IMR-90 (cell line): ENCODE results near the gene NOXA1. TPM values are rescaled to one million over a fixed set of nuclear protein-coding genes. Genes with fewer than 3 reads are reported as not detected.

ENCODE experiments used
- ATAC-seq: fragments of 200-7000 bp; cut with Tn5 transposase; 2 replicates; pipeline ENCODE4 v1.9.1; 2020; ENCODE audit warnings: low read depth, mild to moderate bottlenecking, moderate library complexity
- BruUV-seq: library from RNA; stranded (reverse); fragments of 400-500 nt; replicated peaks from 2 replicates; lab custom pipeline; 2021; lab: Mats Ljungman, UMichigan
- CTCF ChIA-PET: fragments of 300-600 bp; formaldehyde crosslinking; extraction: SDS; loops from one replicate; lab custom pipeline; 2021; ENCODE audit warnings: antibody characterized with exemption; lab: Yijun Ruan, JAX
- POLR2A ChIA-PET: fragments of 300-600 bp; sonication (Branson Sonifier 250); formaldehyde crosslinking; loops from one replicate; lab custom pipeline; 2022; ENCODE audit warnings: antibody characterized with exemption; ENCODE audit not compliant: unreplicated experiment; lab: Charles Lee
- DNase-seq: peaks from one replicate; pipeline ENCODE4 v3.0.0; 2013
- H2AFZ ChIP-seq: replicated peaks from 2 replicates; pipeline ENCODE3; 2013; ENCODE audit warnings: low read length, mild to moderate bottlenecking; ENCODE audit not compliant: poor library complexity
- H2AK5ac ChIP-seq: 2 replicates; pipeline ENCODE4 v1.6.1; 2013; ENCODE audit warnings: low read depth, low read length, inconsistent platforms
- H2AK9ac ChIP-seq: replicated peaks from 2 replicates; pipeline ENCODE3; 2013; ENCODE audit warnings: mild to moderate bottlenecking, low read depth, low read length, moderate library complexity; ENCODE audit not compliant: poor library complexity
- H2BK120ac ChIP-seq: 2 replicates; pipeline ENCODE4 v1.6.1; 2013; ENCODE audit warnings: low read depth, low read length, inconsistent platforms
- H2BK15ac ChIP-seq: 3 replicates; pipeline ENCODE4 v1.6.1; 2013; ENCODE audit warnings: low read depth, low read length, inconsistent platforms
- H2BK20ac ChIP-seq: 2 replicates; pipeline ENCODE4 v1.6.1; 2013; ENCODE audit warnings: low read depth, mild to moderate bottlenecking, inconsistent platforms, low read length, moderate library complexity
- H2BK5ac ChIP-seq: 2 replicates; pipeline ENCODE4 v1.6.1; 2013; ENCODE audit warnings: mild to moderate bottlenecking, low read depth, low read length, inconsistent platforms; ENCODE audit not compliant: poor library complexity, severe bottlenecking
- H3K14ac ChIP-seq: replicated peaks from 2 replicates; pipeline ENCODE4 v1.6.1; 2013; ENCODE audit warnings: low read depth, low read length, inconsistent platforms
- H3K18ac ChIP-seq: 2 replicates; pipeline ENCODE4 v1.6.1; 2013; ENCODE audit warnings: low read depth, low read length, control low read depth
- H3K23ac ChIP-seq: 2 replicates; pipeline ENCODE4 v1.6.1; 2013; ENCODE audit warnings: low read depth, low read length, inconsistent platforms
- H3K27ac ChIP-seq: 2 replicates; pipeline ENCODE4 v1.5.1; 2013; ENCODE audit warnings: mild to moderate bottlenecking, control low read depth, low read length; ENCODE audit not compliant: insufficient read depth
- H3K27me3 ChIP-seq: 2 replicates; pipeline ENCODE4 v1.6.1; 2013; ENCODE audit warnings: low read length; ENCODE audit not compliant: control insufficient read depth, insufficient read depth
- H3K36me3 ChIP-seq: 2 replicates; pipeline ENCODE4 v1.6.1; 2013; ENCODE audit warnings: low read length, mixed read lengths; ENCODE audit not compliant: control insufficient read depth, insufficient read depth
- H3K4ac ChIP-seq: 2 replicates; pipeline ENCODE4 v1.6.1; 2013; ENCODE audit warnings: low read depth, low read length, inconsistent platforms
- H3K4me1 ChIP-seq: 2 replicates; pipeline ENCODE4 v1.6.1; 2013; ENCODE audit warnings: low read length, mixed read lengths; ENCODE audit not compliant: control insufficient read depth, insufficient read depth
- H3K4me2 ChIP-seq: 2 replicates; pipeline ENCODE4 v1.6.1; 2013; ENCODE audit warnings: low read depth, mild to moderate bottlenecking, control low read depth, low read length, moderate library complexity
- H3K4me3 ChIP-seq: 2 replicates; pipeline ENCODE4 v1.5.1; 2013; ENCODE audit warnings: low read depth, mild to moderate bottlenecking, control low read depth, low read length, moderate library complexity; ENCODE audit not compliant: insufficient read depth
- H3K56ac ChIP-seq: 2 replicates; pipeline ENCODE4 v1.6.1; 2013; ENCODE audit warnings: low read length, inconsistent platforms; ENCODE audit not compliant: insufficient read depth; ENCODE audit errors: extremely low read depth
- H3K79me1 ChIP-seq, 2 experiments: 2 replicates each; pipeline ENCODE4 v1.6.1; 2013; ENCODE audit warnings: low read length in 2 of 2, inconsistent platforms in 1 of 2, low read depth in 1 of 2
- H3K9ac ChIP-seq: 2 replicates; pipeline ENCODE4 v1.6.1; 2013; ENCODE audit warnings: low read depth, low read length, control low read depth
- H3K9me1 ChIP-seq: 2 replicates; pipeline ENCODE4 v1.6.1; 2013; ENCODE audit warnings: low read length, inconsistent platforms; ENCODE audit not compliant: insufficient read depth
- H3K9me3 ChIP-seq: 2 replicates; pipeline ENCODE4 v1.6.1; 2013; ENCODE audit warnings: low read length; ENCODE audit not compliant: control insufficient read depth, insufficient read depth
- H4K20me1 ChIP-seq: 2 replicates; pipeline ENCODE4 v1.6.1; 2013; ENCODE audit warnings: low read length, inconsistent platforms; ENCODE audit not compliant: insufficient read depth
- H4K5ac ChIP-seq: 2 replicates; pipeline ENCODE4 v1.6.1; 2013; ENCODE audit warnings: mild to moderate bottlenecking, low read depth, low read length, control low read depth
- H4K8ac ChIP-seq, 2 experiments: 2 replicates each; pipeline ENCODE4 v1.6.1; 2013; ENCODE audit warnings: low read depth in 2 of 2, low read length in 2 of 2, control low read depth in 1 of 2, inconsistent platforms in 1 of 2
- H4K91ac ChIP-seq: 2 replicates; pipeline ENCODE4 v1.6.1; 2013; ENCODE audit warnings: low read depth, low read length, inconsistent platforms; ENCODE audit not compliant: insufficient read depth
- BHLHE40 ChIP-seq: fragments of 150-350 bp; IDR thresholded peaks from 2 replicates; pipeline ENCODE4 v1.6.1; 2016; ENCODE audit warnings: mild to moderate bottlenecking, low read depth, low read length
- CEBPB ChIP-seq: IDR thresholded peaks from 2 replicates; pipeline ENCODE4 v1.6.1; 2012; ENCODE audit warnings: low read depth, low read length, improper control_type of control experiment
- MAZ ChIP-seq: IDR thresholded peaks from 2 replicates; pipeline ENCODE4 v1.6.1; 2012; ENCODE audit warnings: low read depth, mild to moderate bottlenecking, low read length, improper control_type of control experiment, moderate library complexity, borderline replicate concordance
- MXI1 ChIP-seq: IDR thresholded peaks from 2 replicates; pipeline ENCODE4 v1.6.1; 2012; ENCODE audit warnings: low read depth, mild to moderate bottlenecking, low read length, moderate library complexity, borderline replicate concordance
- NFE2L2 ChIP-seq: fragments of 150-350 bp; IDR thresholded peaks from 2 replicates; pipeline ENCODE4 v1.6.1; 2016; ENCODE audit warnings: low read depth, mild to moderate bottlenecking, low read length
- POLR2A ChIP-seq: IDR thresholded peaks from 2 replicates; pipeline ENCODE4 v1.6.1; 2012; ENCODE audit warnings: mild to moderate bottlenecking, low read depth, low read length
- RCOR1 ChIP-seq: IDR thresholded peaks from 2 replicates; pipeline ENCODE4 v1.6.1; 2012; ENCODE audit warnings: mild to moderate bottlenecking, low read length, improper control_type of control experiment; ENCODE audit not compliant: insufficient replicate concordance
- RFX5 ChIP-seq: IDR thresholded peaks from 2 replicates; pipeline ENCODE4 v1.8.0; 2012; ENCODE audit warnings: low read depth, mild to moderate bottlenecking, low read length, moderate library complexity
- SMC3 ChIP-seq: fragments of 150-350 bp; IDR thresholded peaks from 2 replicates; pipeline ENCODE4 v1.6.1; 2016; ENCODE audit warnings: low read depth, mild to moderate bottlenecking, antibody characterized with exemption, low read length, moderate library complexity
- WGBS, 2 experiments: methylation state at CpG; one replicate each; pipeline versions ENCODE4 v1.1.5 to v1.1.7; 2013; ENCODE audit warnings: missing lambda C conversion rate in 2 of 2; ENCODE audit not compliant: insufficient read length in 1 of 2; ENCODE audit errors: extremely low coverage in 2 of 2; 5-methylcytosine and 5-hydroxymethylcytosine counted together
- dilution Hi-C: fragments of 300-500 bp; cut with HindIII; formaldehyde crosslinking; loops from one replicate; pipeline ENCODE4 v1.14.3; 2018; ENCODE audit warnings: low sequenced_read_pairs; ENCODE audit not compliant: unreplicated experiment
- in situ Hi-C: fragments of 300-500 bp; cut with MboI; formaldehyde crosslinking; loops from 3 replicates; pipeline ENCODE4 v1.14.3; 2019; ENCODE audit warnings: low sequenced_read_pairs, inconsistent platforms, mixed read lengths
- intact Hi-C: fragments of 100-400 bp; cut with micrococcal nuclease; formaldehyde crosslinking; loops from 2 replicates; pipeline ENCODE4 v1.10.0; 2022
- polyA plus RNA-seq, 3 experiments: library from polyadenylated mRNA; depleted of rRNA; stranded (reverse); fragments of >200 nt; gene quantifications; 2 replicates each; pipeline ENCODE4 v1.2.3, GENCODE V29; 2012; ENCODE audit warnings: low replicate concordance in 1 of 3
- total RNA-seq: library from RNA; depleted of rRNA; stranded (reverse); fragments of >200 nt; gene quantifications from 2 replicates; pipeline ENCODE4 v1.2.3, GENCODE V29; 2012
- TF ChIP-seq, protein P1 (sequence below): fragments of 150-350 bp; IDR thresholded peaks from 2 replicates; pipeline ENCODE4 v1.6.1; 2017; ENCODE audit warnings: mild to moderate bottlenecking, antibody characterized with exemption, low read length, low read depth

The NOXA1 gene
- total and polyA plus RNA-seq, 2 of the 4 experiments (the other 2 are of a cell fraction): 0.17 TPM; not detected in 1

DNA sequence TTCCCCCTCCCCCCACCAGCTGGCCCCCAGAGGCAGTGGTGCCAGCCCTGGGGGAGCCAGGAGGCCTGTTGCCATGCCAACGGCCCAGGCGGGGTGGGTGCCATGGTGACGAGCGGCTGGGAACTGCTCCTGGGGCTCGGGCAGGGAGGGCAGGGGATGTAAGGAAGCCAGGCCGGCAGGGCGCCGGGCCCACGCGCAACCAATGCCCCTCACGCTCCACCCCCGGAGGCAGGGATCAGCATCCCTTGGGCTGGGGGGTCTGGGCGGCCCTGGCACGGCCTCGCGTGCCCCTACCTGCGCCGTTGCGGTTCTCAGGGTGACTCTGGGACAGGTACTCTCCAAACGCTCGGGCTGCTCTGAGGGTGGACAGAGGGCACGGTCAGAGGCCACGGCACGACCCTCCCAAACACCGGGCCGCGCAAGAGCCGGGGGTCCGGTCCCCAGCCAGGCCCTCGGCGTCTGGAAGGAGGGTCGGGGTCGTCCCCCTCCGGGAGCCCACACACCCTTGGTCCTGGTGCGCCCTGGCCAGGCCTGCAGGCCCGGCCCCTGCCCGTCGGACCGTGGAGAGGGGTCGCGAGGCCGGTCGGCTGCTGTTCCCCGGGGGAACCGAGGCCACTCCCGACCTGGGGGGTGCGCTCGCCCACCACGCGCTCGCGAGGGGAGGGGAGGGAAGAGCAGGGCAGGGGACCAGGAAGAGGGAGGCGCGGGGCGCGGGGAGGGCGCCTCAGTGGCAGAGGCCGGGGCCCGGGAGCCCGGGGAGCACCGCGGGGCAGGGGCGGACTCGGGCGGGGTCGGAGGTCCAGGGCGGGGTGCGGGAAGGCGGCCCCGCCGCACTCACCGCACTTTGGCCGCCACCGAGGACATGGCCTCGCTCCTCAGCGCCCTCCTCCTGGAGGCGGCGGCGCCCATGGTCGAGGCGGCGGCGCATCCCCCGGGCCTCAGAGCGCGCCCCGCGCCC, 35.3 kb downstream of the NOXA1 start (continued):
- no peak for TF ChIP-seq RCOR1
- TF ChIP-seq CEBPB: no peak

DNA sequence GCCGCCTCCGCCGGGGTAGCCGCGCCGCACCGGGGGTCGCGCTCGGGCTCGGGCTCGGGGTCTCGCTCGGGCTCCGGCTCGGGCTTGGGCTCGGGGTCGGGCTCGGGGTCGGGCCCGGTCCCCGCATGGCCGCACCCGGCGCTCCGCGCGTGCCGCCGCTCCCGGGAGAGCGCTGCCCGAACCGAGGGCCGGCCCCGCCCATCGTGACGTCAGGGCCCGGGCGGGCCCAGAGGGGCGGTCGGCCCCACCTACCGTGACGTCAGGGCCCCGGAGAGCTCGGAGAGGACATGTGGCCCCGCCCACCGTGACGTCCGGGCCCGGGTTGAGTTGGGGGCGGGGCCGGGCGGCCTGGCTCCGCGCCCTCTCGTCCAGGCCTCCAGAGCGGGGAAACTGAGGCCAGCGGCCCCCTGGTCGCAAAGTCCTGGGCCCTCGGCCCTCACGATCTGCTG, 36.0 kb downstream of the NOXA1 start, which contains the start of gene NSMF:
TSS of gene NSMF (minus strand) at position 183 of the 449 bp plus-strand sequence. CDS start 232 bp downstream, outside the sequence.
- TF ChIP-seq MXI1 (0 out of 2 replicates have a peak, but pooled peaks have one; percentile 37), BHLHE40 (peak; percentile 53), RFX5 (no peak), MAZ (peak; percentile 83; the same call in 1 of the 2 replicates), RCOR1 (no peak), NFE2L2 (0 out of 2 replicates have a peak, but pooled peaks have one; percentile 5), SMC3 (no peak), POLR2A (peak; percentile 77)
- TF ChIP-seq, protein P1, sequence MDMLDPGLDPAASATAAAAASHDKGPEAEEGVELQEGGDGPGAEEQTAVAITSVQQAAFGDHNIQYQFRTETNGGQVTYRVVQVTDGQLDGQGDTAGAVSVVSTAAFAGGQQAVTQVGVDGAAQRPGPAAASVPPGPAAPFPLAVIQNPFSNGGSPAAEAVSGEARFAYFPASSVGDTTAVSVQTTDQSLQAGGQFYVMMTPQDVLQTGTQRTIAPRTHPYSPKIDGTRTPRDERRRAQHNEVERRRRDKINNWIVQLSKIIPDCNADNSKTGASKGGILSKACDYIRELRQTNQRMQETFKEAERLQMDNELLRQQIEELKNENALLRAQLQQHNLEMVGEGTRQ: peak; percentile 85
- Histone ChIP-seq H3K4me2 (peak within 1 kb of the TSS; percentile 74), H4K5ac (peak within 1 kb of the TSS; percentile 76), H2BK20ac (peak within 1 kb of the TSS; percentile 34; the same call in 1 of the 2 replicates), H3K4me1 (peaks cover 23% of the 10 kb centered on the region), H2BK120ac (peak within 1 kb of the TSS; percentile 62; the same call in 1 of the 2 replicates), H3K9me3 (no peaks in the 10 kb centered on the region), H3K79me1 (peaks cover 6 to 39% of the 10 kb centered on the region in 2 experiments; a peak in 3 of 4 replicates), H2AK5ac (peak within 1 kb of the TSS; percentile 73), H3K4ac (peak within 1 kb of the TSS; percentile 83), H4K91ac (peak within 1 kb of the TSS; percentile 86), H3K27me3 (no peaks in the 10 kb centered on the region), H2AK9ac (peak within 1 kb of the TSS; percentile 93), H4K8ac (peak within 1 kb of the TSS; percentile 98 to 100), H4K20me1 (peaks cover 37% of the 10 kb centered on the region), H3K56ac (no peak within 1 kb of the TSS), H3K23ac (peak within 1 kb of the TSS; percentile 16; the same call in 1 of the 2 replicates), H3K9me1 (no peaks in the 10 kb centered on the region), H3K9ac (peak within 1 kb of the TSS; percentile 77), H3K27ac (peak within 1 kb of the TSS; percentile 84), H2AFZ (peak within 1 kb of the TSS; percentile 100), H2BK15ac (peak within 1 kb of the TSS; percentile 62; the same call in 1 of the 3 replicates), H3K18ac (peak within 1 kb of the TSS; percentile 45; the same call in 1 of the 2 replicates), H2BK5ac (peak within 1 kb of the TSS; percentile 53), H3K14ac (peak within 1 kb of the TSS; percentile 89), H3K36me3 (peaks cover 23% of the 10 kb centered on the region), H3K4me3 (peak within 1 kb of the TSS; percentile 82)
- ChIA-PET POLR2A (interaction anchor here (0.6 kb wide), 1 partner anchor 580 kb away, joined by 7 read pairs; no protein-coding TSS in a partner anchor), CTCF (no interaction called here)
- intact Hi-C loops (no loop called here), in situ Hi-C loops (no loop called here), dilution Hi-C loops (no loop called here)
- ATAC-seq: peak; percentile 95
- no TSS peak for BruUV-seq
- DNase-seq: peak; percentile 86
- WGBS, 2 experiments: 2% methylated on average over 25 of the region's 62 CpGs; no CpG with 5 or more reads in 1 of the 2 experiments
